Measurements from ENCODE around the gene OR51G1. TPM values are rescaled to one million over a fixed set of nuclear protein-coding genes. Genes with fewer than 3 reads are reported as not detected.

Gene OR51G1
- total RNA-seq, 1 experiment from 2014 or later, result not detected

Other genes starting within 250 kb of the OR51G1 start
- not detected in 2 replicates for gene OR51E2, start 226.5 kb downstream of the OR51G1 start, total RNA-seq (2014; rRNA removed; shearing (Covaris generic))
- not detected in 2 replicates for gene MMP26, start 219.6 kb downstream of the OR51G1 start, total RNA-seq (2014; rRNA removed; shearing (Covaris generic))
- not detected in 2 replicates for gene OR51F1, start 154.4 kb downstream of the OR51G1 start, total RNA-seq (2014; rRNA removed; shearing (Covaris generic))
- gene OR52R1, start 120.0 kb downstream of the OR51G1 start, total RNA-seq (2014; rRNA removed; shearing (Covaris generic)), result not detected in 2 replicates
- not detected in 2 replicates for gene OR51F2, start 103.0 kb downstream of the OR51G1 start, total RNA-seq (2014; rRNA removed; shearing (Covaris generic))
- gene OR51S1, start 75.1 kb downstream of the OR51G1 start, total RNA-seq (2014; rRNA removed; shearing (Covaris generic)), result not detected in 2 replicates
- gene OR51T1, start 42.4 kb downstream of the OR51G1 start, total RNA-seq (2014; rRNA removed; shearing (Covaris generic)), result not detected in 2 replicates
- gene OR51A7, start 20.6 kb downstream of the OR51G1 start, total RNA-seq (2014; rRNA removed; shearing (Covaris generic)), result not detected in 2 replicates
- gene OR51G2, start 5.0 kb downstream of the OR51G1 start, total RNA-seq (2014; rRNA removed; shearing (Covaris generic)), result not detected in 2 replicates
- gene OR51A4, start 23.3 kb upstream of the OR51G1 start, total RNA-seq (2014; rRNA removed; shearing (Covaris generic)), result not detected in 2 replicates
- not detected in 2 replicates for gene OR51A2, start 31.4 kb upstream of the OR51G1 start, total RNA-seq (2014; rRNA removed; shearing (Covaris generic))
- gene OR51L1, start 70.5 kb upstream of the OR51G1 start, total RNA-seq (2014; rRNA removed; shearing (Covaris generic)), result not detected in 2 replicates
- gene OR52J3, start 122.2 kb upstream of the OR51G1 start, total RNA-seq (2014; rRNA removed; shearing (Covaris generic)), result not detected in 2 replicates
- gene OR52E2, start 135.3 kb upstream of the OR51G1 start, total RNA-seq (2014; rRNA removed; shearing (Covaris generic)), result not detected in 2 replicates
- not detected in 2 replicates for gene OR52E1, start 145.2 kb upstream of the OR51G1 start, total RNA-seq (2014; rRNA removed; shearing (Covaris generic))
- not detected in 2 replicates for gene OR52A5, start 214.0 kb upstream of the OR51G1 start, total RNA-seq (2014; rRNA removed; shearing (Covaris generic))
- not detected in 2 replicates for gene OR52A1, start 230.4 kb upstream of the OR51G1 start, total RNA-seq (2014; rRNA removed; shearing (Covaris generic))